Breast epithelium (tissue), 3 donors: ENCODE data around the gene ZMYND11.

Source experiments
- POLR2AphosphoS5 ChIP-seq, 3 donors: sonication (generic); formaldehyde crosslinking; IDR thresholded peaks; one replicate each; pipeline ENCODE4 v1.6.1; 2017; ENCODE audit warnings: antibody characterized with exemption in 3 of 3
- TF ChIP-seq, protein P1 (sequence below), 3 donors: fragments of 450-650 bp; IDR thresholded peaks; one replicate each; pipeline ENCODE4 v1.5.1; 2016 to 2017; ENCODE audit warnings: antibody characterized with exemption in 3 of 3, mild to moderate bottlenecking in 3 of 3, moderate library complexity in 3 of 3

DNA sequence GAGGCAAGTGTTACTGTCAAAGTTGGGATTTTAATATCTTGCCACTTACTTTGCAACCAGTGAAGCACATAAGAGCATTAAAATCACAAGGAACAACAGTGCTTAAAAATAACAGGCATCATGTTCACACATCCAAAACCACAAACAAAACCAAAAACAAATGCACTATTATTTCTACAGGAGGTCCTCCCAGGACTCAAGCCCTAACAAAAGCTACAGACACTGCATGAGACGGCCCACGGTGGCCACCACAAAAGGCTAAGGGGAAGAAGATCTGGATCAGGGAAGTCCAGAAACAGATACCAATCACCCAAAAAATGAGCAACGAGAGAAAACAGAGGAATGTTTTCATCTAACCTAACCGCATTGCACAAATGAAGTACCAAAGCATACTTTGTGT lies 158.4 kb downstream of the ZMYND11 start:
- TF ChIP-seq, protein P1, sequence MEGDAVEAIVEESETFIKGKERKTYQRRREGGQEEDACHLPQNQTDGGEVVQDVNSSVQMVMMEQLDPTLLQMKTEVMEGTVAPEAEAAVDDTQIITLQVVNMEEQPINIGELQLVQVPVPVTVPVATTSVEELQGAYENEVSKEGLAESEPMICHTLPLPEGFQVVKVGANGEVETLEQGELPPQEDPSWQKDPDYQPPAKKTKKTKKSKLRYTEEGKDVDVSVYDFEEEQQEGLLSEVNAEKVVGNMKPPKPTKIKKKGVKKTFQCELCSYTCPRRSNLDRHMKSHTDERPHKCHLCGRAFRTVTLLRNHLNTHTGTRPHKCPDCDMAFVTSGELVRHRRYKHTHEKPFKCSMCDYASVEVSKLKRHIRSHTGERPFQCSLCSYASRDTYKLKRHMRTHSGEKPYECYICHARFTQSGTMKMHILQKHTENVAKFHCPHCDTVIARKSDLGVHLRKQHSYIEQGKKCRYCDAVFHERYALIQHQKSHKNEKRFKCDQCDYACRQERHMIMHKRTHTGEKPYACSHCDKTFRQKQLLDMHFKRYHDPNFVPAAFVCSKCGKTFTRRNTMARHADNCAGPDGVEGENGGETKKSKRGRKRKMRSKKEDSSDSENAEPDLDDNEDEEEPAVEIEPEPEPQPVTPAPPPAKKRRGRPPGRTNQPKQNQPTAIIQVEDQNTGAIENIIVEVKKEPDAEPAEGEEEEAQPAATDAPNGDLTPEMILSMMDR (IDR thresholded peaks at IDR 0.05) = no peak
- no peak for TF ChIP-seq POLR2AphosphoS5 (IDR thresholded peaks at IDR 0.05)
